Measurements from ENCODE around the gene FBXL17. TPM values are rescaled to one million over a fixed set of nuclear protein-coding genes. Genes with fewer than 3 reads are reported as not detected.

The FBXL17 gene
- total RNA-seq, 1 experiment from 2014 or later = 8.8 TPM

DNA sequence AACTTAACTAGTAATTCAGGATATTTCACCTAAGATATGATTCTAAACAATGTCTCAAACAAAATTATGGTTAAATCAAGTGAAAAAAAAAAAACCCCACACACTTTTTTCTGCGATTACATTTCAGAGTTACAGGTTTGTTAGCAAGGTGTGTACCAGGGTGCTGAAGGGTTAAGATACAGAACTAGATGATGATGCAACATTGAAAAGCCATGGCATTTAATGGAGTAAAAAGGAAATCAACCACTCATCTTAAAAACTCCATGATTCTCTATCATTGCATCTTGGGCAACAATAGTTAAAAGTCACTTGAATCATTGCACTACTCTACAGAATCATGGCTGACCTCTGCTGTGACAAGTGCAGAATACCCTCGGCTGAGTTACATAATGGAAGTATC, 440.9 kb downstream of the FBXL17 start:
- Histone ChIP-seq H2AFZ (ENCODE audit: low read length) (no peak overlapping the region), H4K20me1 (ENCODE audit: low read length) (no peaks in the 10 kb centered on the region), H3K4me3 (ENCODE audit: low read length) (no peak overlapping the region), H3K36me3 (ENCODE audit: low read depth, low read length) (no peaks in the 10 kb centered on the region), H3K4me2 (ENCODE audit: low read length) (no peak overlapping the region), H3K4me1 (ENCODE audit: insufficient read depth, low read length) (0 out of 2 replicates have a peak, but pooled peaks cover 6% of the 10 kb centered on the region), H3K9me3 (ENCODE audit: low read length) (no peaks in the 10 kb centered on the region), H3K27me3 (ENCODE audit: low read length) (no peaks in the 10 kb centered on the region), H3K9ac (ENCODE audit: low read length) (no peak overlapping the region), H3K9me2 (replicated peaks; ENCODE audit: low read length) (no peaks in the 10 kb centered on the region), H3F3A (ENCODE audit: low read length, unreplicated experiment) (no peaks in the 10 kb centered on the region), H3K79me2 (ENCODE audit: low read length) (no peaks in the 10 kb centered on the region), H3K27ac (ENCODE audit: low read length) (no peak overlapping the region)
- ChIA-PET CTCF (no interaction called here), POLR2A (ENCODE audit: unreplicated experiment) (no interaction called here)
- no TSS peak for BruUV-seq (replicated peaks)
- DNase-seq (no peak), ATAC-seq (no peak)
- TF ChIP-seq EZH2phosphoT487 (IDR thresholded peaks at IDR 0.05; ENCODE audit: borderline replicate concordance, low read length) (no peak), CTCF (conservative IDR thresholded peaks at IDR 0.05; ENCODE audit: low read depth, low read length) (no peak), EZH2 (IDR thresholded peaks at IDR 0.05; ENCODE audit: low read length, unreplicated experiment) (no peak)
- intact Hi-C loops (cut with micrococcal nuclease) = no loop called here

- no peaks in the 10 kb centered on the region for H3K27me3 ChIP-seq (ENCODE audit: low read length)
- H3F3A ChIP-seq (ENCODE audit: low read length, unreplicated experiment) = no peaks in the 10 kb centered on the region
- no peak overlapping the region for H3K4me3 ChIP-seq (ENCODE audit: low read length)
- ATAC-seq (no peak), DNase-seq (no peak)
- no peak overlapping the region for H3K4me2 ChIP-seq (ENCODE audit: low read length)
- no peaks in the 10 kb centered on the region for H3K36me3 ChIP-seq (ENCODE audit: low read depth, low read length)
- no peaks in the 10 kb centered on the region for H4K20me1 ChIP-seq (ENCODE audit: low read length)
- POLR2A ChIA-PET (ENCODE audit: unreplicated experiment) = no interaction called here
- intact Hi-C loops (cut with micrococcal nuclease) = no loop called here
- no peak overlapping the region for H3K9ac ChIP-seq (ENCODE audit: low read length)
- no peak for TF ChIP-seq EZH2phosphoT487 (IDR thresholded peaks at IDR 0.05; ENCODE audit: borderline replicate concordance, low read length)
- TF ChIP-seq EZH2 (IDR thresholded peaks at IDR 0.05; ENCODE audit: low read length, unreplicated experiment) = no peak
- TF ChIP-seq CTCF (conservative IDR thresholded peaks at IDR 0.05; ENCODE audit: low read depth, low read length) = no peak
- H2AFZ ChIP-seq (ENCODE audit: low read length) = no peak overlapping the region
- no TSS peak for BruUV-seq (replicated peaks)
- H3K79me2 ChIP-seq (ENCODE audit: low read length) = no peaks in the 10 kb centered on the region
- H3K27ac ChIP-seq (ENCODE audit: low read length) = no peak overlapping the region
- H3K9me2 ChIP-seq (replicated peaks; ENCODE audit: low read length) = no peaks in the 10 kb centered on the region
- no peaks in the 10 kb centered on the region for H3K9me3 ChIP-seq (ENCODE audit: low read length)
- CTCF ChIA-PET = no interaction called here
- H3K4me1 ChIP-seq (ENCODE audit: insufficient read depth, low read length) = 0 out of 2 replicates have a peak, but pooled peaks cover 6% of the 10 kb centered on the region
Measured at GRCh38 chr5:107937651-107938355, 444.1 kb downstream of the FBXL17 start.

DNA sequence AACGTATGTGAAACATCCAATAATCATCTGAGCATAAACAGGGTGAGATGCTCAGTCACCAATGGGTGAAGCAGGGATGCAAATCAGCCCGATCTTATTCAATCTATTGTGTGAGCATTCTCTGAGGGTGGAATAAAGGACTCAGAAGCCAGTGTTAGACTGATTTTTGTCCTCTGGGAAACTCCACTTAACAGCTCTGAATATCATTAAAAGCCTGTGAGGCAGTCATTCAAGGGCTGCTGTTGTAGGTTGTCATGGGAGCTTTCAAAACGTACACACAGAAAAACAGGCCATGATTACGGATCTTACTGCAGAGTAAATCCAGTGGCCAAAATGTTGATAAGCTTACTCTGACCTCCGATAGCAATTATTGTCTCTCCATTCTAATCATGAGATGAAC, 444.7 kb downstream of the FBXL17 start:
- intact Hi-C loops (cut with micrococcal nuclease) = no loop called here
- CTCF ChIA-PET = interaction anchor here (0.5 kb wide), 1 partner anchor 190 kb away, joined by 3 read pairs; no protein-coding TSS in a partner anchor

More for the DNA sequence above, 444.7 kb downstream of the FBXL17 start:
- Histone ChIP-seq H3K27me3 (ENCODE audit: low read length) (no peaks in the 10 kb centered on the region), H3F3A (ENCODE audit: low read length, unreplicated experiment) (no peaks in the 10 kb centered on the region), H3K79me2 (ENCODE audit: low read length) (no peaks in the 10 kb centered on the region), H4K20me1 (ENCODE audit: low read length) (no peaks in the 10 kb centered on the region), H3K4me1 (ENCODE audit: insufficient read depth, low read length) (0 out of 2 replicates have a peak, but pooled peaks cover 6% of the 10 kb centered on the region), H3K4me2 (ENCODE audit: low read length) (no peak overlapping the region), H3K36me3 (ENCODE audit: low read depth, low read length) (no peaks in the 10 kb centered on the region), H3K4me3 (ENCODE audit: low read length) (no peak overlapping the region), H3K27ac (ENCODE audit: low read length) (no peak overlapping the region), H3K9ac (ENCODE audit: low read length) (no peak overlapping the region), H3K9me2 (replicated peaks; ENCODE audit: low read length) (no peaks in the 10 kb centered on the region), H3K9me3 (ENCODE audit: low read length) (no peaks in the 10 kb centered on the region), H2AFZ (ENCODE audit: low read length) (no peak overlapping the region)
- DNase-seq (no peak), ATAC-seq (no peak)
- POLR2A ChIA-PET (ENCODE audit: unreplicated experiment) = no interaction called here
- BruUV-seq (replicated peaks) = no TSS peak
- TF ChIP-seq EZH2 (IDR thresholded peaks at IDR 0.05; ENCODE audit: low read length, unreplicated experiment) (no peak), CTCF (conservative IDR thresholded peaks at IDR 0.05; ENCODE audit: low read depth, low read length) (no peak), EZH2phosphoT487 (IDR thresholded peaks at IDR 0.05; ENCODE audit: borderline replicate concordance, low read length) (no peak)
